Epidermal melanocyte (primary cell): ENCODE data around the gene AMPD3.

Experiments
- DNase-seq: peaks from one replicate; pipeline ENCODE4 v3.0.0; 2011; ENCODE audit warnings: low spot score; ENCODE audit not compliant: insufficient read length

AMPD3 gene

GRCh38 chr11:10537600-10537999, 82.5 kb downstream of the AMPD3 start:
- no peak for DNase-seq

- DNase-seq = no peak
These were observed 83.9 kb downstream of the AMPD3 start for GRCh38 chr11:10538924-10539323.

- no peak for DNase-seq
These were observed 84.3 kb downstream of the AMPD3 start for GRCh38 chr11:10539339-10539738.

GRCh38 chr11:10540546-10540914, 85.5 kb downstream of the AMPD3 start:
- no peak for DNase-seq

GRCh38 chr11:10540915-10541560, 86.0 kb downstream of the AMPD3 start, which contains the start of gene RNF141:
Gene RNF141 (minus strand): TSS chr11:10541187. CDS start chr11:10534158, 7,029 bp downstream.
- DNase-seq = peak; percentile 88

GRCh38 chr11:10541561-10541930, 86.5 kb downstream of the AMPD3 start:
- DNase-seq = no peak

GRCh38 chr11:10542776-10543175, 87.7 kb downstream of the AMPD3 start:
- DNase-seq = no peak

GRCh38 chr11:10543782-10544181, 88.7 kb downstream of the AMPD3 start:
- no peak for DNase-seq

- no peak for DNase-seq
These were observed 89.7 kb downstream of the AMPD3 start for GRCh38 chr11:10544491-10545465.

- no peak for DNase-seq
These were observed 95.6 kb downstream of the AMPD3 start for GRCh38 chr11:10550503-10551289.

GRCh38 chr11:10551290-10551592, 96.2 kb downstream of the AMPD3 start:
- no peak for DNase-seq

GRCh38 chr11:10551845-10552352, 96.8 kb downstream of the AMPD3 start:
- DNase-seq = no peak

- no peak for DNase-seq
These were observed 101.5 kb downstream of the AMPD3 start for GRCh38 chr11:10556590-10556989.
